Psoas muscle (tissue), 8 donors: ENCODE data around the gene PRKD2. TPM values are rescaled to one million over a fixed set of nuclear protein-coding genes. Genes with fewer than 3 reads are reported as not detected.
A peak's percentile ranks its signal among the peaks of the same experiment; 100 is the strongest.

Experiments
- ATAC-seq, 4 donors: fragments of 200-7000 bp; cut with Tn5 transposase; one replicate each; pipeline ENCODE4 v1.9.1; 2020; ENCODE audit warnings: moderate library complexity in 3 of 4, mild to moderate bottlenecking in 2 of 4
- DNase-seq, 2 donors: peaks; one replicate each; pipeline ENCODE4 v3.0.0-alpha.2; 2020
- H3K27ac ChIP-seq: fragments of 200-600 bp; one replicate; pipeline ENCODE4 v1.8.0; 2022
- H3K27me3 ChIP-seq, 3 donors: fragments of 200-600 bp in 1 of 3; one replicate each; pipeline versions ENCODE4 v1.6.1 to v1.8.0; 2013 to 2022; ENCODE audit warnings: low read length in 2 of 3, mild to moderate bottlenecking in 2 of 3, moderate library complexity in 1 of 3; ENCODE audit not compliant: insufficient read depth in 3 of 3
- H3K36me3 ChIP-seq, 2 donors: fragments of 200-600 bp in 1 of 2; one replicate each; pipeline versions ENCODE4 v1.6.1 to v1.8.0; 2013 to 2022; ENCODE audit warnings: low read depth in 1 of 2, mild to moderate bottlenecking in 1 of 2, moderate library complexity in 1 of 2; ENCODE audit not compliant: insufficient read depth in 1 of 2
- H3K4me1 ChIP-seq: fragments of 200-600 bp; one replicate; pipeline ENCODE4 v1.8.0; 2022
- H3K4me3 ChIP-seq: fragments of 200-600 bp; one replicate; pipeline ENCODE4 v1.8.0; 2022; ENCODE audit warnings: mild to moderate bottlenecking
- H3K9me3 ChIP-seq: fragments of 200-600 bp; one replicate; pipeline ENCODE4 v1.8.0; 2022
- WGBS, 3 donors: extraction: QIAGEN DNeasy Blood & Tissue Kit; methylation state at CpG; one replicate each; pipeline versions ENCODE4 v1.1.6 to v1.1.7; 2013; 5-methylcytosine and 5-hydroxymethylcytosine counted together
- intact Hi-C, 2 donors: fragments of 100-400 bp; cut with DNase I; formaldehyde crosslinking; loops; one replicate each; pipeline versions ENCODE4 v1.11.0 to v1.14.2; 2022
- polyA plus RNA-seq, 3 donors: library from polyadenylated mRNA; stranded (reverse); fragments of 200-250 nt; gene quantifications; one replicate each; pipeline ENCODE4 v1.2.3, GENCODE V29; 2013
- total RNA-seq, 4 donors: library from RNA; stranded (reverse); fragmentation: NEBNext Ultra II Directional in 2 of 4; extraction: Animal tissue kit (Norgen Biotek cat#: 25700) in 2 of 4; gene quantifications; one replicate each; pipeline versions ENCODE4 v1.2.1 to v1.2.4, GENCODE V29; 2021 to 2023
- TF ChIP-seq, protein P1 (sequence below): fragments of 200-600 bp; IDR thresholded peaks from one replicate; pipeline ENCODE4 v1.8.0; 2022; ENCODE audit warnings: antibody characterized with exemption
- donor health status: healthy with polysubstance abuse.
- donor health status: DM: no; HTN: no; CAD: no; lungs with moderate emphysema.
- donor health status: Bipolar disorder and iron deficiency.
- donor health status: healthy.
- donor health status: DM: yes; HTN: yes; CAD: no.
- donor health status: DM: no; HTN: no; CAD: no.
- donor health status: DM: no; HTN: no; CAD: no.
- donor health status: DM: yes; HTN: yes; CAD: no.

Gene PRKD2
- total and polyA plus RNA-seq, 7 donors = 4.0 to 9.1 (median 6.9) TPM

DNA sequence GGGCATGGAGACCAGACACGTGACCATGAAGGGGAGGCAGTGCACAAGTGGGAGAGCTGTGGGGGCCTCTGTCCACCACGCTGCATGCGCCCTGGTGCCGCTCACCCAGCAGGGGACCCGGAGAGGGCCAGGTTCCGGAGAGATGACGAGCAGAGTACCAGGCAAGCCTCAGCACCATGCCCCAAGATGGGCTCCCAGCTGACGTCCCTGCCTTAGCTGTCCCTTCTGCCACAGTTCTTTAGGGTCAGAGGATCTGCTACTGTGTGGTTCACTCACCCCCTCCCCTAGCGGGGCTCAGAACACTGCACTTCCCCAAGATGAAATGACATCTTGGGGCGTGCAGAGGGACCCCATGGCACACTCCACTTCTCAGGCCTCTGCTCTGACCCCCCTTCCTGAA is 9.6 kb upstream of the PRKD2 start:
- WGBS, 3 donors = 75 to 82% (median 80%) methylated on average over 8 to 10 of the region's 10 CpGs
- H3K27me3 ChIP-seq = no peaks in the 10 kb centered on the region
- H3K36me3 ChIP-seq = peaks cover 13 to 100% of the 10 kb centered on the region in 2 donors
- no peaks in the 10 kb centered on the region for H3K9me3 ChIP-seq
- intact Hi-C loops = no loop called here
- DNase-seq (no peak), ATAC-seq (no peak)
- H3K4me3 ChIP-seq = no peak overlapping the region
- no peak overlapping the region for H3K27ac ChIP-seq
- no peaks in the 10 kb centered on the region for H3K4me1 ChIP-seq
- TF ChIP-seq, protein P1, sequence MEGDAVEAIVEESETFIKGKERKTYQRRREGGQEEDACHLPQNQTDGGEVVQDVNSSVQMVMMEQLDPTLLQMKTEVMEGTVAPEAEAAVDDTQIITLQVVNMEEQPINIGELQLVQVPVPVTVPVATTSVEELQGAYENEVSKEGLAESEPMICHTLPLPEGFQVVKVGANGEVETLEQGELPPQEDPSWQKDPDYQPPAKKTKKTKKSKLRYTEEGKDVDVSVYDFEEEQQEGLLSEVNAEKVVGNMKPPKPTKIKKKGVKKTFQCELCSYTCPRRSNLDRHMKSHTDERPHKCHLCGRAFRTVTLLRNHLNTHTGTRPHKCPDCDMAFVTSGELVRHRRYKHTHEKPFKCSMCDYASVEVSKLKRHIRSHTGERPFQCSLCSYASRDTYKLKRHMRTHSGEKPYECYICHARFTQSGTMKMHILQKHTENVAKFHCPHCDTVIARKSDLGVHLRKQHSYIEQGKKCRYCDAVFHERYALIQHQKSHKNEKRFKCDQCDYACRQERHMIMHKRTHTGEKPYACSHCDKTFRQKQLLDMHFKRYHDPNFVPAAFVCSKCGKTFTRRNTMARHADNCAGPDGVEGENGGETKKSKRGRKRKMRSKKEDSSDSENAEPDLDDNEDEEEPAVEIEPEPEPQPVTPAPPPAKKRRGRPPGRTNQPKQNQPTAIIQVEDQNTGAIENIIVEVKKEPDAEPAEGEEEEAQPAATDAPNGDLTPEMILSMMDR = no peak

DNA sequence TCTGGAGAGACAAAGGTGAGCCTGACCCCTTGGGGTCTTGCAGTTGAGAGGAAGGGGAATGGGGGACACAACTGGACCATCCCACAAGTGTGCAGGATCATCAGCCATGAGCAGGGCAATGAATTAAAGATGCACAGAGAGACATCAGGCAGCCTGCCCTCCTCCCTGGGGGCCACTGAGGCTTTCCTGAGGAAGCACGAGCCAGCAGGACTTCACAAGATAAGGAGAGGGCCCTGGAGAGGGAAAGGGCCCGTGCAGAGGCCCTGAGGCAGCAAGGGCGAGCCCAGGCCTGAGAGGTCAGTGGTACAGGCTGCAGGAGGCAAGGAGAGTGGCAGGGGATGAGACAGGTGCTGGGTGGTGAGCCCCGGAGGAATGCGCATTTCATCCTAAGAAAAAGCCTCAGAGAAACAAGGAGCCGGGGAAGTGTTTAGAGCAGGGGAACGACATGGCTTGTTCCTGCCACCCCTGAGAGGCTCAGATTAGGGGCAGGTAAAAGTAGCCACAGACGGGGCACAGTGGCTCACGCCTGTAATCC is 9.0 kb upstream of the PRKD2 start:
- H3K27ac ChIP-seq = no peak overlapping the region
- no peaks in the 10 kb centered on the region for H3K4me1 ChIP-seq
- WGBS, 3 donors = 69 to 78% (median 73%) methylated on average over 9 of the region's 9 CpGs
- ATAC-seq (no peak), DNase-seq (no peak)
- no peaks in the 10 kb centered on the region for H3K27me3 ChIP-seq
- intact Hi-C loops = no loop called here
- no peak overlapping the region for H3K4me3 ChIP-seq
- H3K9me3 ChIP-seq = no peaks in the 10 kb centered on the region
- peaks cover 13 to 100% of the 10 kb centered on the region in 2 donors for H3K36me3 ChIP-seq
- TF ChIP-seq, protein P1 = no peak

DNA sequence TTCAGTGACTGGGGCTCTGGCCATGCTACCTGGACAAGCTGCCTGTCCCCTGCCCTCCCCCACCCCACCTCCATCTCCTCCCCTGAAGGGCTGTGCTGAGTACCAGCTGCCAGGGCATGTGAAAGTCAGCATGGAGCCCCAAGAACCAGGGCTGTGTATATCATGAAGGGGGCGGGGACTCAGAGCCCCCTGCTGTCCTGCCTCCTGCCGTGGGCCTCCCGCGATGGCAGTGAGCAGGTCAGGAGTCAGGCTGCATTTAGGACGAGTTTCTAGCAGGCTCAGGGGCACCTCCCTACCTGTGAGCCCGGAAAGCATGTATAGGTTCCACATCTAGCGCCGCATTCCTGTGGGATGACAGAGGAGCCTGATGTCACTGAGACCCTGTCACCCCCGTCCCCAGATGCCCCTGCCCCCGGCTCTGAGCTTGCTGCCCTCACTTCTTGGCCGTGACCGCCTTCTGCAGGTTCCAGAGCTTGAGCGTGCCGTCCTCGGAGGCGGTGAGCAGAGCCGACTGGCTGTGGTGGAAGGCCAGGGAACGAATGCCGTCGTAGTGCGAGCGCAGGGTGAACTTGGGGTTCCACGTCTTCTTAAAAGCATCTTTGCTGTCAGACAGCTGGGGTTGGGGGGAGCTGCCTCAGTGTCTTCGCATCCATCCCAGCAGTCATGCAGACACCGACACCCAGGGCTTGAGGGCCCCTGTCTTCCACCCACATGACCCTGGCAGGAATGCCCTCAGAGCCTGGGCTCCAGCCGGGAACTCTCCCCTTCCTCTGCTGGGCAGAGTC is 8.3 kb upstream of the PRKD2 start:
- Histone ChIP-seq H3K27me3 (no peaks in the 10 kb centered on the region), H3K4me3 (no peak overlapping the region), H3K9me3 (no peaks in the 10 kb centered on the region), H3K36me3 (peaks cover 13 to 100% of the 10 kb centered on the region in 2 donors), H3K27ac (no peak overlapping the region), H3K4me1 (no peaks in the 10 kb centered on the region)
- ATAC-seq (no peak), DNase-seq (no peak)
- TF ChIP-seq, protein P1 = no peak
- 89 to 90% (median 89%) methylated on average over 26 of the region's 26 CpGs for WGBS, 3 donors
- intact Hi-C loops = no loop called here

DNA sequence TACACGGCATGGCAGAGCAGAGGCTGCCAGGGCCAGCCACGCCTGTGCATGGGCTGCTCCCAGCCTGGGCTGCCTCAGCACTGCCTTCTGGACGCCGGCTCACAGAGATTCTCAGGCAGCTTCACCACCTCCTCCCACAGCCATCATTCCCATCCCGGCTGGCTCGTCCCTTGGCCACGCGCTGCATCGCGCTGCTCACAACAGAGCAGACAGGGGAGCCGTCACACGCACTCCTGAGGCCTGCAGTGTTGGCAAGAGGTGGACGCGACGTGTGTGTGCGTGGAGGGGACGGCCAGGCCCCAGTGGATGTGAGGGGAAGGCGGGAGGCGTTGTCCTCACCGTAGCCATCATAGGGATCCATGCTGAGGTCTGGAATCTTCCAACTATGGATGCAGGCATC is 7.6 kb upstream of the PRKD2 start:
- no peak overlapping the region for H3K4me3 ChIP-seq
- ATAC-seq (no peak), DNase-seq (peak in 1 of 2 donors; percentile 47)
- H3K36me3 ChIP-seq = peaks cover 13 to 100% of the 10 kb centered on the region in 2 donors
- no peak overlapping the region for H3K27ac ChIP-seq
- no peaks in the 10 kb centered on the region for H3K9me3 ChIP-seq
- intact Hi-C loops = no loop called here
- TF ChIP-seq, protein P1 = no peak
- 77 to 90% (median 81%) methylated on average over 19 to 20 of the region's 20 CpGs for WGBS, 3 donors
- no peaks in the 10 kb centered on the region for H3K27me3 ChIP-seq
- H3K4me1 ChIP-seq = no peaks in the 10 kb centered on the region
